Liver (tissue), 9 donors: ENCODE results near the gene COG2. TPM values are rescaled to one million over a fixed set of nuclear protein-coding genes. Genes with fewer than 3 reads are reported as not detected.

Source experiments
- DNase-seq: peaks from one replicate; pipeline ENCODE4 v3.0.0-alpha.2; 2017; ENCODE audit warnings: low spot score
- H3K27ac ChIP-seq, 2 donors: one replicate each; pipeline ENCODE4 v1.7.0; 2013; ENCODE audit warnings: inconsistent platforms in 2 of 2, low read length in 2 of 2, control low read depth in 1 of 2, low read depth in 1 of 2, mild to moderate bottlenecking in 1 of 2
- H3K27me3 ChIP-seq, 4 donors: one replicate each; pipeline versions ENCODE4 v1.6.1 to v1.7.0; 2013; ENCODE audit warnings: low read length in 3 of 4, inconsistent platforms in 1 of 4, mild to moderate bottlenecking in 1 of 4, moderate library complexity in 1 of 4; ENCODE audit not compliant: control insufficient read depth in 4 of 4, insufficient read depth in 4 of 4
- H3K36me3 ChIP-seq, 4 donors: one replicate each; pipeline versions ENCODE4 v1.6.1 to v1.7.0; 2013; ENCODE audit warnings: low read length in 3 of 4, mild to moderate bottlenecking in 3 of 4, low read depth in 1 of 4, moderate library complexity in 1 of 4; ENCODE audit not compliant: control insufficient read depth in 4 of 4, insufficient read depth in 3 of 4
- H3K4me1 ChIP-seq, 4 donors: one replicate each; pipeline versions ENCODE4 v1.6.1 to v1.7.0; 2013; ENCODE audit warnings: low read length in 3 of 4, mild to moderate bottlenecking in 3 of 4, moderate library complexity in 1 of 4; ENCODE audit not compliant: control insufficient read depth in 4 of 4, insufficient read depth in 4 of 4
- H3K4me3 ChIP-seq, 3 donors: one replicate each; pipeline versions ENCODE4 v1.6.1 to v1.7.0; 2013; ENCODE audit warnings: low read length in 3 of 3, control low read depth in 1 of 3, low read depth in 1 of 3, mild to moderate bottlenecking in 1 of 3
- H3K9ac ChIP-seq, 2 donors: one replicate each; pipeline ENCODE4 v1.7.0; 2013; ENCODE audit warnings: low read length in 2 of 2, mild to moderate bottlenecking in 2 of 2, moderate library complexity in 2 of 2, control low read depth in 1 of 2, low read depth in 1 of 2
- H3K9me3 ChIP-seq, 4 donors: one replicate each; pipeline versions ENCODE4 v1.6.1 to v1.7.0; 2013; ENCODE audit warnings: low read length in 3 of 4; ENCODE audit not compliant: control insufficient read depth in 4 of 4
- ATF3 ChIP-seq: IDR thresholded peaks from 2 replicates; pipeline ENCODE4 v1.6.1; 2016; ENCODE audit warnings: antibody characterized with exemption
- CTCF ChIP-seq: fragments of 150-350 bp; IDR thresholded peaks from 2 replicates; pipeline ENCODE4 v1.5.1; 2017; ENCODE audit warnings: improper control_type of control experiment, low read depth, low read length; ENCODE audit not compliant: missing input control
- EGR1 ChIP-seq, 2 donors: IDR thresholded peaks; 2 replicates each; pipeline ENCODE4 v1.6.1; 2016 to 2018; ENCODE audit warnings: antibody characterized with exemption in 2 of 2, low read depth in 2 of 2
- FOXA1 ChIP-seq: IDR thresholded peaks from 2 replicates; pipeline ENCODE4 v1.6.1; 2016; ENCODE audit warnings: antibody characterized with exemption
- GABPA ChIP-seq, 2 donors: IDR thresholded peaks in 1 of 2; conservative IDR thresholded peaks in 1 of 2; 2 replicates each; pipeline ENCODE4 v1.6.1; 2016; ENCODE audit warnings: antibody characterized with exemption in 2 of 2, mild to moderate bottlenecking in 1 of 2, moderate library complexity in 1 of 2
- HNF4A ChIP-seq, 2 donors: conservative IDR thresholded peaks; 2 replicates each; pipeline ENCODE4 v1.6.1; 2016; ENCODE audit warnings: antibody characterized with exemption in 2 of 2, mild to moderate bottlenecking in 2 of 2
- HNF4G ChIP-seq: IDR thresholded peaks from 2 replicates; pipeline ENCODE4 v1.6.1; 2016; ENCODE audit warnings: antibody characterized with exemption
- MAX ChIP-seq: IDR thresholded peaks from 2 replicates; pipeline ENCODE4 v1.6.1; 2016; ENCODE audit warnings: antibody characterized with exemption
- NR2F2 ChIP-seq: IDR thresholded peaks from 2 replicates; pipeline ENCODE4 v1.6.1; 2016; ENCODE audit warnings: antibody characterized with exemption
- RAD21 ChIP-seq, 2 donors: IDR thresholded peaks; 2 replicates each; pipeline ENCODE4 v1.6.1; 2016; ENCODE audit warnings: antibody characterized with exemption in 2 of 2, mild to moderate bottlenecking in 2 of 2
- RXRA ChIP-seq, 2 donors: IDR thresholded peaks; 2 replicates each; pipeline ENCODE4 v1.6.1; 2017 to 2018; ENCODE audit warnings: antibody characterized with exemption in 2 of 2, mild to moderate bottlenecking in 1 of 2
- SP1 ChIP-seq: IDR thresholded peaks from 2 replicates; pipeline ENCODE4 v1.6.1; 2018; ENCODE audit warnings: antibody characterized with exemption, mild to moderate bottlenecking
- TAF1 ChIP-seq: conservative IDR thresholded peaks from 2 replicates; pipeline ENCODE4 v1.6.1; 2016; ENCODE audit warnings: antibody characterized with exemption, mild to moderate bottlenecking
- YY1 ChIP-seq: IDR thresholded peaks from 2 replicates; pipeline ENCODE4 v1.6.1; 2016; ENCODE audit warnings: antibody characterized with exemption, mild to moderate bottlenecking
- ZBTB33 ChIP-seq: IDR thresholded peaks from 2 replicates; pipeline ENCODE4 v1.6.1; 2016; ENCODE audit warnings: antibody characterized with exemption
- WGBS: extraction: QIAGEN DNeasy Blood & Tissue Kit; methylation state at CpG from one replicate; pipeline ENCODE4 v1.1.7; 2013; 5-methylcytosine and 5-hydroxymethylcytosine counted together
- polyA plus RNA-seq, 2 donors: library from polyadenylated mRNA; stranded (reverse) in 1 of 2; unstranded in 1 of 2; fragments of 200-250 nt in 1 of 2; fragments of >200 nt in 1 of 2; fragmentation: Nextera tagmentation in 1 of 2; extraction: Ambion mirVana in 1 of 2; gene quantifications; one replicate each; pipeline versions ENCODE4 v1.2.1 to v1.2.3, GENCODE V29; 2013 to 2015
- total RNA-seq, 2 donors: library from RNA; depleted of rRNA; stranded (reverse); fragments of >200 nt; gene quantifications; one replicate each; pipeline ENCODE4 v1.2.3, GENCODE V29; 2014
- donor health status: healthy.
- donor health status: healthy.
- donor health status: healthy.
- donor health status: healthy.
- donor health status: healthy.

The COG2 gene
- total and polyA plus RNA-seq, 4 donors, result 6.4 to 16.1 (median 14.3) TPM

GRCh38 chr1:230677200-230677599, 34.9 kb downstream of the COG2 start:
- H3K9ac ChIP-seq, result no peak overlapping the region
- TF ChIP-seq MAX (no peak), NR2F2 (no peak), RXRA (IDR thresholded peaks at IDR 0.05) (no peak)
- H3K4me1 ChIP-seq, result peaks cover 11 to 25% (median 23%) of the 10 kb centered on the region in 4 donors
- 97% methylated on average over 1 of the region's 1 CpG for WGBS
- H3K9me3 ChIP-seq, result no peaks in the 10 kb centered on the region
- no peaks in the 10 kb centered on the region for H3K27me3 ChIP-seq
- no peak for DNase-seq
- peaks cover 6 to 32% (median 22%) of the 10 kb centered on the region in 4 donors for H3K36me3 ChIP-seq
- H3K4me3 ChIP-seq, result no peak overlapping the region
- no peak overlapping the region for H3K27ac ChIP-seq

- Histone ChIP-seq H3K4me3 (no peak overlapping the region), H3K27me3 (no peaks in the 10 kb centered on the region), H3K9ac (no peak overlapping the region), H3K4me1 (peaks cover 12 to 27% (median 24%) of the 10 kb centered on the region in 4 donors), H3K9me3 (no peaks in the 10 kb centered on the region), H3K27ac (no peak overlapping the region), H3K36me3 (peaks cover 1 to 28% (median 13%) of the 10 kb centered on the region in 4 donors)
- no peak for DNase-seq
- 86% methylated on average over 3 of the region's 3 CpGs for whole genome bisulfite sequencing
- no peak for TF ChIP-seq ATF3
- TF ChIP-seq TAF1, result no peak
- no peak for TF ChIP-seq SP1
- TF ChIP-seq MAX, result no peak
- no peak for TF ChIP-seq CTCF
- TF ChIP-seq ZBTB33, result no peak
- no peak for TF ChIP-seq RAD21 (IDR thresholded peaks at IDR 0.05)
- TF ChIP-seq NR2F2, result no peak
- no peak for TF ChIP-seq YY1
Measured at GRCh38 chr1:230679192-230679591, 36.9 kb downstream of the COG2 start.

GRCh38 chr1:230679825-230680224, 37.5 kb downstream of the COG2 start:
- Histone ChIP-seq H3K9ac (no peak overlapping the region), H3K27me3 (no peaks in the 10 kb centered on the region), H3K36me3 (peaks cover 1 to 28% (median 11%) of the 10 kb centered on the region in 4 donors), H3K9me3 (no peaks in the 10 kb centered on the region), H3K4me3 (no peak overlapping the region), H3K27ac (no peak overlapping the region), H3K4me1 (peaks cover 13 to 30% (median 25%) of the 10 kb centered on the region in 4 donors)
- WGBS, result 90% methylated on average over 2 of the region's 2 CpGs
- no peak for DNase-seq
- TF ChIP-seq RXRA (IDR thresholded peaks at IDR 0.05) (no peak), MAX (no peak), HNF4G (no peak), FOXA1 (no peak), YY1 (no peak), SP1 (no peak), TAF1 (no peak), NR2F2 (no peak), EGR1 (IDR thresholded peaks at IDR 0.05; ENCODE audit: low read depth in 2 of 2) (no peak), GABPA (IDR thresholded peaks at IDR 0.05 in 1 of 2, conservative IDR thresholded peaks at IDR 0.05 in 1 of 2) (no peak), ATF3 (no peak), HNF4A (conservative IDR thresholded peaks at IDR 0.05) (no peak), RAD21 (IDR thresholded peaks at IDR 0.05) (no peak), CTCF (no peak)
